SU-DHL-6 (cell line): ENCODE results near the gene SNRNP35.

Experiments
- H2AFZ ChIP-seq: fragments of 200-600 bp; sonication (generic); 2 replicates; pipeline ENCODE4 v1.6.1; 2014; ENCODE audit warnings: low read depth, mild to moderate bottlenecking, moderate library complexity, mixed read lengths, antibody characterized with exemption, low read length; ENCODE audit not compliant: severe bottlenecking
- H3F3A ChIP-seq: fragments of 200-600 bp; shearing (Covaris generic); 2 replicates; pipeline ENCODE4 v1.6.0; 2016; ENCODE audit warnings: antibody characterized with exemption, mild to moderate bottlenecking; ENCODE audit not compliant: insufficient read depth
- H3K27ac ChIP-seq: fragments of 200-600 bp; sonication (generic); 2 replicates; pipeline ENCODE4 v1.5.1; 2016; ENCODE audit warnings: low read depth, mild to moderate bottlenecking, low read length, moderate library complexity, mixed read lengths
- H3K27me3 ChIP-seq: fragments of 200-600 bp; sonication (generic), shearing (Covaris generic); 2 replicates; pipeline ENCODE4 v1.6.0; 2014; ENCODE audit warnings: mild to moderate bottlenecking, low read length
- H3K36me3 ChIP-seq: fragments of 200-600 bp; sonication (generic); 2 replicates; pipeline ENCODE4 v1.6.1; 2014; ENCODE audit warnings: mild to moderate bottlenecking, low read length, mixed read lengths
- H3K4me2 ChIP-seq: fragments of 300-600, 200-600 bp; shearing (Covaris generic), sonication (generic); 2 replicates; pipeline ENCODE4 v1.6.0; 2014; ENCODE audit warnings: low read length, low read depth, mild to moderate bottlenecking; ENCODE audit not compliant: poor library complexity, severe bottlenecking
- H3K4me3 ChIP-seq: fragments of 200-600 bp; sonication (generic); 2 replicates; pipeline ENCODE4 v1.5.1; 2014; ENCODE audit warnings: antibody characterized with exemption, low read length, mild to moderate bottlenecking, mixed read lengths; ENCODE audit not compliant: insufficient read depth, poor library complexity, severe bottlenecking
- H3K79me2 ChIP-seq: fragments of 200-600 bp; sonication (generic); 2 replicates; pipeline ENCODE4 v1.6.1; 2014; ENCODE audit warnings: mild to moderate bottlenecking, low read length, moderate library complexity; ENCODE audit not compliant: insufficient read depth
- H3K9ac ChIP-seq: fragments of 200-600 bp; sonication (generic); 2 replicates; pipeline ENCODE4 v1.7.0; 2014; ENCODE audit warnings: mild to moderate bottlenecking, low read length
- H3K9me2 ChIP-seq: fragments of 200-600 bp; sonication (generic); replicated peaks from 2 replicates; pipeline ENCODE4 v1.6.1; 2014; ENCODE audit warnings: low read length; ENCODE audit not compliant: insufficient read depth
- H3K9me3 ChIP-seq: fragments of 200-600 bp; sonication (generic); 2 replicates; pipeline ENCODE4 v1.6.1; 2014; ENCODE audit warnings: low read length, mixed read lengths; ENCODE audit not compliant: insufficient read depth
- H4K20me1 ChIP-seq: fragments of 200-600 bp; sonication (generic); 2 replicates; pipeline ENCODE4 v1.6.1; 2014; ENCODE audit warnings: low read depth, mild to moderate bottlenecking, antibody characterized with exemption, low read length, moderate library complexity, mixed read lengths
- CTCF ChIP-seq: fragments of 200-600 bp; sonication (generic); IDR thresholded peaks from one replicate; pipeline ENCODE4 v1.5.1; 2017; ENCODE audit warnings: antibody characterized with exemption, mild to moderate bottlenecking, low read length, moderate library complexity; ENCODE audit not compliant: insufficient read depth, poor library complexity, severe bottlenecking
- EZH2phosphoT487 ChIP-seq: fragments of 200-600 bp; sonication (generic), shearing (Covaris generic); conservative IDR thresholded peaks from 2 replicates; pipeline ENCODE4 v1.6.1; 2018; ENCODE audit warnings: mild to moderate bottlenecking, antibody characterized with exemption, low read length, moderate library complexity, mixed read lengths

SNRNP35 gene

GRCh38 chr12:123485756-123486155 is 27.8 kb downstream of the SNRNP35 start:
- H3K27ac ChIP-seq, result no peak overlapping the region
- H3K9me3 ChIP-seq, result no peaks in the 10 kb centered on the region
- TF ChIP-seq CTCF (no peak), EZH2phosphoT487 (no peak)
- H3F3A ChIP-seq, result no peaks in the 10 kb centered on the region
- H3K79me2 ChIP-seq, result no peaks in the 10 kb centered on the region
- H3K4me3 ChIP-seq, result no peak overlapping the region
- H3K4me2 ChIP-seq, result no peak overlapping the region
- no peaks in the 10 kb centered on the region for H3K27me3 ChIP-seq
- H3K9me2 ChIP-seq, result no peaks in the 10 kb centered on the region
- H3K9ac ChIP-seq, result no peak overlapping the region
- no peak overlapping the region for H2AFZ ChIP-seq
- no peaks in the 10 kb centered on the region for H4K20me1 ChIP-seq
- H3K36me3 ChIP-seq, result no peaks in the 10 kb centered on the region

- Histone ChIP-seq H3K27me3 (no peaks in the 10 kb centered on the region), H3K4me2 (no peak overlapping the region), H3F3A (no peaks in the 10 kb centered on the region), H3K9me3 (no peaks in the 10 kb centered on the region), H3K9ac (no peak overlapping the region), H3K79me2 (no peaks in the 10 kb centered on the region), H4K20me1 (no peaks in the 10 kb centered on the region), H3K9me2 (no peaks in the 10 kb centered on the region), H3K27ac (no peak overlapping the region), H3K4me3 (no peak overlapping the region), H2AFZ (no peak overlapping the region), H3K36me3 (no peaks in the 10 kb centered on the region)
- no peak for TF ChIP-seq CTCF
- TF ChIP-seq EZH2phosphoT487, result no peak
These were observed 29.5 kb downstream of the SNRNP35 start for GRCh38 chr12:123487428-123487827.

GRCh38 chr12:123488539-123489230 is 30.7 kb downstream of the SNRNP35 start:
- Histone ChIP-seq H3K9me2 (no peaks in the 10 kb centered on the region), H3K27ac (no peak overlapping the region), H3F3A (no peaks in the 10 kb centered on the region), H3K27me3 (no peaks in the 10 kb centered on the region), H2AFZ (no peak overlapping the region), H3K79me2 (no peaks in the 10 kb centered on the region), H3K36me3 (no peaks in the 10 kb centered on the region), H3K9me3 (no peaks in the 10 kb centered on the region), H4K20me1 (no peaks in the 10 kb centered on the region), H3K4me2 (no peak overlapping the region), H3K9ac (no peak overlapping the region), H3K4me3 (no peak overlapping the region)
- no peak for TF ChIP-seq EZH2phosphoT487
- TF ChIP-seq CTCF, result no peak
